K562 (cell line): ENCODE measurements around the gene GALNT13. TPM values are rescaled to one million over a fixed set of nuclear protein-coding genes. Genes with fewer than 3 reads are reported as not detected.

Experiments
- ATF1 ChIP-seq, 2 experiments: fragments of 450-650 bp in 1 of 2; IDR thresholded peaks; 2 replicates each; pipeline ENCODE4 v1.6.1; 2016; ENCODE audit warnings: missing compliant biosample characterization in 1 of 2, missing genetic modification characterization in 1 of 2
- MLX ChIP-seq, 2 experiments: fragments of 450-650 bp in 1 of 2; sonication (generic) in 1 of 2; formaldehyde crosslinking; conservative IDR thresholded peaks; 2 replicates each; pipeline versions ENCODE4 v1.4.0 to v1.8.1; 2020 to 2022; ENCODE audit warnings: mild to moderate bottlenecking in 1 of 2, missing genetic modification reagents in 1 of 2
- RBM14 ChIP-seq: fragments of 200-400 bp; formaldehyde crosslinking; IDR thresholded peaks from 2 replicates; pipeline ENCODE4 v1.6.1; 2018; ENCODE audit warnings: low read depth, mild to moderate bottlenecking, low read length, moderate library complexity, borderline replicate concordance; ENCODE audit not compliant: insufficient read depth
- ZNF609 ChIP-seq: sonication (generic); formaldehyde crosslinking; IDR thresholded peaks from 2 replicates; pipeline ENCODE4 v1.8.1; 2023; ENCODE audit warnings: missing genetic modification reagents, mild to moderate bottlenecking, borderline replicate concordance
- polyA plus RNA-seq, 8 experiments: library from polyadenylated mRNA; depleted of rRNA in 4 of 8; stranded (reverse) in 5 of 8; unstranded in 3 of 8; fragments of >200 nt; fragmentation: Nextera tagmentation in 2 of 8; fragmentation: Illumina TruSeq in 1 of 8; extraction: Ambion mirVana in 2 of 8; extraction: Trizol in 1 of 8; gene quantifications; 2 replicates each; pipeline versions ENCODE4 v1.2.1 to v1.2.3, GENCODE V29; 2011 to 2014; ENCODE audit warnings: inconsistent platforms in 1 of 8, missing spikeins in 1 of 8
- total RNA-seq, 7 experiments: library from RNA; depleted of rRNA in 6 of 7; stranded (reverse); fragments of >200 nt in 6 of 7; fragmentation: Illumina TruSeq in 2 of 7; extraction: Trizol in 2 of 7; gene quantifications; 2 replicates each; pipeline versions ENCODE4 v1.2.1 to v1.2.3, GENCODE V29; 2011 to 2021; ENCODE audit warnings: low replicate concordance in 1 of 7

GALNT13 gene
- total and polyA plus RNA-seq, 9 of the 15 experiments (the other 6 are each of a cell fraction or from before 2014, with no cell fraction given): not detected

GRCh38 chr2:153963256-153963655 is 91.5 kb downstream of the GALNT13 start (continued):
- TF ChIP-seq ZNF609: no peak
- no peak for TF ChIP-seq MLX (CRISPR knock-in tag; conservative IDR thresholded peaks at IDR 0.05)
- TF ChIP-seq RBM14: no peak
- TF ChIP-seq ATF1 (CRISPR knock-in tag; IDR thresholded peaks at IDR 0.05): no peak
- TF ChIP-seq ATF1 (tag; IDR thresholded peaks at IDR 0.05): no peak
